Lower lobe of right lung (tissue), 2 donors: ENCODE data around the gene GPR63. TPM values are rescaled to one million over a fixed set of nuclear protein-coding genes. Genes with fewer than 3 reads are reported as not detected.

ENCODE experiments used
- ATAC-seq, 2 donors: fragments of 200-7000 bp; cut with Tn5 transposase; one replicate each; pipeline ENCODE4 v1.9.1; 2020 to 2022; ENCODE audit warnings: mild to moderate bottlenecking in 2 of 2, moderate library complexity in 2 of 2
- DNase-seq: peaks from one replicate; pipeline ENCODE4 v3.0.0-alpha.2; 2020
- H3K27ac ChIP-seq: fragments of 200-600 bp; one replicate; pipeline ENCODE4 v1.8.0; 2022
- H3K27me3 ChIP-seq: fragments of 200-600 bp; one replicate; pipeline ENCODE4 v1.8.0; 2022; ENCODE audit warnings: low read depth
- H3K36me3 ChIP-seq: fragments of 200-600 bp; one replicate; pipeline ENCODE4 v1.8.0; 2022; ENCODE audit warnings: mild to moderate bottlenecking
- H3K4me1 ChIP-seq: fragments of 200-600 bp; one replicate; pipeline ENCODE4 v1.8.0; 2022
- H3K4me3 ChIP-seq: fragments of 200-600 bp; one replicate; pipeline ENCODE4 v1.8.0; 2022; ENCODE audit warnings: mild to moderate bottlenecking
- H3K9me3 ChIP-seq: fragments of 200-600 bp; one replicate; pipeline ENCODE4 v1.8.0; 2022
- intact Hi-C: fragments of 100-400 bp; cut with DNase I; formaldehyde crosslinking; loops from one replicate; pipeline ENCODE4 v1.11.0; 2022
- total RNA-seq: library from RNA; stranded (reverse); fragmentation: NEBNext Ultra II Directional; extraction: Animal tissue kit (Norgen Biotek cat#: 25700); gene quantifications from one replicate; pipeline ENCODE4 v1.2.1, GENCODE V29; 2021
- TF ChIP-seq, protein P1 (sequence below): fragments of 200-600 bp; IDR thresholded peaks from one replicate; pipeline ENCODE4 v1.8.0; 2022; ENCODE audit warnings: antibody characterized with exemption, mild to moderate bottlenecking
- donor health status: DM: no; HTN: yes; CAD: no; lungs with severe emphysema.

Gene GPR63
- total RNA-seq, 1 donor from 2014 or later = 0.71 TPM

DNA sequence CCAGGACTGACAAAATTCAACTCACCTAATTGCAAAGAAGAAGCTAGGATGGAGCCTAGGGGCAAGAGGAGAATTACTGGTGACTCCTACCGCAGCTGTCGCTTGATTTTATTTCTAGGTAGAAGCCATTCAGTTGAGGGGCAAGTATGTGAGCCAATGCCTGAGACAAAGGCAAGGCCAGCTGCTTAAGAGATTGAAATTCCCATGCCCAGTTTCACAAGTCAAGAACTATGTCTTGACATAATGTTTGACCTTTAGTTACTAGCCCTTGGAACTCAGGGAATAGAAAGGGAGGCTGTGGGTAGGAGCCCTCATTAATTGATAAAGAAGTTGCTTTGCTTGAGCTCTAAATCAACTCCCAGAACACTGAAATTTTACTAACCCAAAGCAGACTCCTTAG, 54.0 kb downstream of the GPR63 start:
- ATAC-seq = no peak
- H3K36me3 ChIP-seq = no peaks in the 10 kb centered on the region
- H3K27ac ChIP-seq = no peak overlapping the region
- intact Hi-C loops = no loop called here
- no peak for DNase-seq
- H3K4me1 ChIP-seq = no peaks in the 10 kb centered on the region
- H3K9me3 ChIP-seq = no peaks in the 10 kb centered on the region
- no peaks in the 10 kb centered on the region for H3K27me3 ChIP-seq
- TF ChIP-seq, protein P1, sequence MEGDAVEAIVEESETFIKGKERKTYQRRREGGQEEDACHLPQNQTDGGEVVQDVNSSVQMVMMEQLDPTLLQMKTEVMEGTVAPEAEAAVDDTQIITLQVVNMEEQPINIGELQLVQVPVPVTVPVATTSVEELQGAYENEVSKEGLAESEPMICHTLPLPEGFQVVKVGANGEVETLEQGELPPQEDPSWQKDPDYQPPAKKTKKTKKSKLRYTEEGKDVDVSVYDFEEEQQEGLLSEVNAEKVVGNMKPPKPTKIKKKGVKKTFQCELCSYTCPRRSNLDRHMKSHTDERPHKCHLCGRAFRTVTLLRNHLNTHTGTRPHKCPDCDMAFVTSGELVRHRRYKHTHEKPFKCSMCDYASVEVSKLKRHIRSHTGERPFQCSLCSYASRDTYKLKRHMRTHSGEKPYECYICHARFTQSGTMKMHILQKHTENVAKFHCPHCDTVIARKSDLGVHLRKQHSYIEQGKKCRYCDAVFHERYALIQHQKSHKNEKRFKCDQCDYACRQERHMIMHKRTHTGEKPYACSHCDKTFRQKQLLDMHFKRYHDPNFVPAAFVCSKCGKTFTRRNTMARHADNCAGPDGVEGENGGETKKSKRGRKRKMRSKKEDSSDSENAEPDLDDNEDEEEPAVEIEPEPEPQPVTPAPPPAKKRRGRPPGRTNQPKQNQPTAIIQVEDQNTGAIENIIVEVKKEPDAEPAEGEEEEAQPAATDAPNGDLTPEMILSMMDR = no peak
- H3K4me3 ChIP-seq = no peak overlapping the region

- Histone ChIP-seq H3K27ac (no peak overlapping the region), H3K27me3 (no peaks in the 10 kb centered on the region), H3K4me1 (no peaks in the 10 kb centered on the region), H3K4me3 (no peak overlapping the region), H3K36me3 (no peaks in the 10 kb centered on the region), H3K9me3 (no peaks in the 10 kb centered on the region)
- no peak for DNase-seq
- intact Hi-C loops = no loop called here
- TF ChIP-seq, protein P1 = no peak
- no peak for ATAC-seq
Measured at GRCh38 chr6:96781557-96781956, 55.7 kb downstream of the GPR63 start.

DNA sequence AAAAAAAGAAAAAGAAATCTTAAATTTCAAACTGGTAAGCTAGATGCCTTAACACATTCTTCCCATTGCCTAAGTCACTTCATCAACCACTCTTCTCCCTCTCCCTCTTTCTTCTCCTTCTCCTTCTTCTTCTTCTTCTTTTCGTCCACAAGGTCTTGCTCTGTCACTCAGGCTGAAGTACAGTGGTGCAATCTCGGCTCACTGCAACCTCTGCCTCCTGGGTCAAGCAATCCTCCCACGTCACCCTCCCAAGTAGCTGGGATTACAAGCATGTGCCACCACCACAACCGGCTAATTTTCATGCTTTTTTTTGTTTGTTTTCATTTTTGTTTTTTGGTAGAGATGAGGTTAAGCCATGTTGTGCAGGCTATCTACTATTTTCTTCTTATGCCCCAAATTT, 60.2 kb downstream of the GPR63 start:
- TF ChIP-seq, protein P1 = no peak
- no peak overlapping the region for H3K27ac ChIP-seq
- no peak overlapping the region for H3K4me3 ChIP-seq
- no peaks in the 10 kb centered on the region for H3K9me3 ChIP-seq
- no peaks in the 10 kb centered on the region for H3K4me1 ChIP-seq
- intact Hi-C loops = no loop called here
- no peak for DNase-seq
- no peaks in the 10 kb centered on the region for H3K27me3 ChIP-seq
- ATAC-seq = no peak
- no peaks in the 10 kb centered on the region for H3K36me3 ChIP-seq

GRCh38 chr6:96775727-96776400, 61.4 kb downstream of the GPR63 start:
- Histone ChIP-seq H3K9me3 (no peaks in the 10 kb centered on the region), H3K27ac (no peak overlapping the region), H3K36me3 (no peaks in the 10 kb centered on the region), H3K27me3 (no peaks in the 10 kb centered on the region), H3K4me3 (no peak overlapping the region), H3K4me1 (no peaks in the 10 kb centered on the region)
- no peak for DNase-seq
- intact Hi-C loops = no loop called here
- ATAC-seq = no peak
- TF ChIP-seq, protein P1 = no peak

DNA sequence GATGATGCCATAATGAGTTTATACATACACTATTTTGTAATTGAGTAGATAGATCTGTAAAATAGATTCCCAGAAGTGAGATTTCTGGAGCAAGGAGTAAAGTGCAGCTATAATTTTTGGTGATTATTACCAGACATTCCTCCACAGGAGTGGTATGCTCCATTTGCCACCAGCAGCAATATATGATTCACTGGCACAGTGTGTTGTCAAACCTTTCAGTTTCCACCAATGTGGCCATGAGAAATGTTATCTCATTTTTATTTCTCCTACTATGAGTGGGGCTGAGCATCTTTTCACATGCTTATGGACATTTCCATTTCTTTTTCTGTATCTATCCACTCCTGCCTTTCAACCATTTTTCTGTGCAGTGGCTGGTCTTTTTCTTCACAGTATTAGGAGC, 70.5 kb downstream of the GPR63 start:
- no peaks in the 10 kb centered on the region for H3K9me3 ChIP-seq
- DNase-seq (no peak), ATAC-seq (no peak)
- no peaks in the 10 kb centered on the region for H3K36me3 ChIP-seq
- H3K27ac ChIP-seq = no peak overlapping the region
- no peak overlapping the region for H3K4me3 ChIP-seq
- H3K4me1 ChIP-seq = no peaks in the 10 kb centered on the region
- TF ChIP-seq, protein P1 = no peak
- intact Hi-C loops = no loop called here
- H3K27me3 ChIP-seq = no peaks in the 10 kb centered on the region
